ENCODE results near the gene AMOTL1. TPM values are rescaled to one million over a fixed set of nuclear protein-coding genes. Genes with fewer than 3 reads are reported as not detected.

AMOTL1 gene
- total and polyA plus RNA-seq, 2 donors (not counting 3 experiments of a cell fraction or from before 2014, with no cell fraction given): 12.5 to 37.8 TPM

DNA sequence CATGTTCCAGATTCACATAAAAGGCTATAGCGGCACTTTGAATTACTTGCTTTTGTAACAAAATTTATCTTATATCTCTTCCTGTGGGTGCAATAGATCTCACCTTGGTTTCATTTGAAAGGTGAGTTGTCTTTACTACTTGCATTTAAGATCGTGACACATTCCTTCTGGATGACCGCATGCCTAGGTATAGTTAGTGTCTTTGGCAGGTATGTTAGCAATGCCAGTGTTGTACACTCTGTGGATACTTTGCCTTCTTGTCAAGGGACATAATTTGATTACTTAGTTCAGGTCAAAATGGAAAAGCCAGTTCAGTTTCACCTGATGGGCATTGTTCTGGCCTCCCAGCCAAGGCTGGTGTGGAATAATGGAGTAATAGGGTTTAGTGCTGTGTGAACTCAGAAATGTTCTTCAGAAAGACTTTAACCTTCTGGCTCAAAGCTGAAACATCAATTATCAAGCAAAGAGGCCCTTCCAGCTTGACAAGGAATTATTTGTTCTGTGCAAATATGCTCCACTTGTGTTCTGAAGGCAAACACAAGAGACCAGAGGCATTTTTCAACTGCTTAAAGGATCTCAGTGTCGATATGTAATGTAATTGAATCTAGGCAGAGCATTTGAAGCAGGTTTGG lies 64.6 kb downstream of the AMOTL1 start:
- Histone ChIP-seq H3K4me2 (ENCODE audit: insufficient read depth, low read length) (no peak overlapping the region), H3K9me3 (replicated peaks; ENCODE audit: control insufficient read depth, insufficient read depth, low read length) (no peaks in the 10 kb centered on the region), H2AFZ (ENCODE audit: low read depth, low read length) (no peak overlapping the region), H3K4me1 (ENCODE audit: control insufficient read depth, extremely low read depth, insufficient read depth, low read length) (peaks cover 11% of the 10 kb centered on the region), H3K9me1 (replicated peaks; ENCODE audit: control insufficient read depth, extremely low read depth, insufficient read depth, low read length) (no peaks in the 10 kb centered on the region), H3K36me3 (ENCODE audit: control insufficient read depth in 2 of 2, extremely low read depth in 1 of 2, insufficient read depth in 2 of 2, low read length in 2 of 2) (peaks cover 4 to 10% of the 10 kb centered on the region in 2 experiments), H3K9ac (replicated peaks; ENCODE audit: extremely low read depth, insufficient read depth, low read length) (no peak overlapping the region), H4K20me1 (replicated peaks; ENCODE audit: control insufficient read depth, extremely low read depth, insufficient read depth, low read length) (no peaks in the 10 kb centered on the region), H3K4me3 (replicated peaks in 1 of 3; ENCODE audit: insufficient read depth in 1 of 3, low read depth in 1 of 3, low read length in 3 of 3) (no peak overlapping the region), H3K79me2 (ENCODE audit: control insufficient read depth, insufficient read depth, low read length) (peaks cover 11% of the 10 kb centered on the region), H3K27ac (ENCODE audit: insufficient read depth, low read depth, low read length) (no peak overlapping the region), H3K27me3 (ENCODE audit: control insufficient read depth in 2 of 2, insufficient read depth in 2 of 2, low read length in 2 of 2) (no peaks in the 10 kb centered on the region)
- ChIA-PET POLR2A (no interaction called here), CTCF (interaction anchor here (0.9 to 1.0 kb wide), 2 partner anchors 15 to 41 kb away, joined by 3 read pairs; no protein-coding TSS in a partner anchor)
- dilution Hi-C loops (cut with MboI; ENCODE audit: extremely low pct_ligation_motif_present, low sequenced_read_pairs) (no loop called here), intact Hi-C loops (cut with micrococcal nuclease) (no loop called here)
- no peak for FAIRE-seq
- TF ChIP-seq JUN (IDR thresholded peaks at IDR 0.05; ENCODE audit: borderline replicate concordance, insufficient read depth, insufficient read length, low read depth) (no peak), POLR2A (IDR thresholded peaks at IDR 0.05; ENCODE audit: low read depth, low read length) (no peak), GATA2 (IDR thresholded peaks at IDR 0.05; ENCODE audit: insufficient read depth, insufficient read length, low read depth, low read length) (no peak), MYC (IDR thresholded peaks at IDR 0.05; ENCODE audit: low read depth, low read length) (no peak)
- TF ChIP-seq, protein P1, sequence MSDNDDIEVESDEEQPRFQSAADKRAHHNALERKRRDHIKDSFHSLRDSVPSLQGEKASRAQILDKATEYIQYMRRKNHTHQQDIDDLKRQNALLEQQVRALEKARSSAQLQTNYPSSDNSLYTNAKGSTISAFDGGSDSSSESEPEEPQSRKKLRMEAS (IDR thresholded peaks at IDR 0.05; ENCODE audit: insufficient read depth, insufficient read length): no peak
- no peak for DNase-seq (ENCODE audit: low read depth, low spot score)
- no TSS peak for BruUV-seq (replicated peaks)

- CTCF ChIA-PET: interaction anchor here (0.8 to 3.0 kb wide), 10 partner anchors 9 to 212 kb away, joined by 3 to 10 read pairs (median 5); no protein-coding TSS in a partner anchor
- no peaks in the 10 kb centered on the region for H3K27me3 ChIP-seq (ENCODE audit: control insufficient read depth in 2 of 2, insufficient read depth in 2 of 2, low read length in 2 of 2)
- BruUV-seq (replicated peaks): no TSS peak
- H3K4me2 ChIP-seq (ENCODE audit: insufficient read depth, low read length): peak overlapping the region; percentile 33
- H4K20me1 ChIP-seq (replicated peaks; ENCODE audit: control insufficient read depth, extremely low read depth, insufficient read depth, low read length): no peaks in the 10 kb centered on the region
- H2AFZ ChIP-seq (ENCODE audit: low read depth, low read length): no peak overlapping the region
- peak; percentile 32 for DNase-seq (ENCODE audit: low read depth, low spot score)
- peaks cover 9 to 13% of the 10 kb centered on the region in 2 experiments for H3K36me3 ChIP-seq (ENCODE audit: control insufficient read depth in 2 of 2, extremely low read depth in 1 of 2, insufficient read depth in 2 of 2, low read length in 2 of 2)
- no peak overlapping the region for H3K27ac ChIP-seq (ENCODE audit: insufficient read depth, low read depth, low read length)
- H3K9me3 ChIP-seq (replicated peaks; ENCODE audit: control insufficient read depth, insufficient read depth, low read length): no peaks in the 10 kb centered on the region
- no peak for FAIRE-seq
- no peak overlapping the region for H3K9ac ChIP-seq (replicated peaks; ENCODE audit: extremely low read depth, insufficient read depth, low read length)
- H3K4me3 ChIP-seq (replicated peaks in 1 of 3; ENCODE audit: insufficient read depth in 1 of 3, low read depth in 1 of 3, low read length in 3 of 3): no peak overlapping the region
- POLR2A ChIA-PET: interaction anchor here (1.0 kb wide), 1 partner anchor 25 kb away, joined by 3 read pairs; no protein-coding TSS in a partner anchor
- H3K4me1 ChIP-seq (ENCODE audit: control insufficient read depth, extremely low read depth, insufficient read depth, low read length): peaks cover 11% of the 10 kb centered on the region
- peaks cover 11% of the 10 kb centered on the region for H3K79me2 ChIP-seq (ENCODE audit: control insufficient read depth, insufficient read depth, low read length)
- no peaks in the 10 kb centered on the region for H3K9me1 ChIP-seq (replicated peaks; ENCODE audit: control insufficient read depth, extremely low read depth, insufficient read depth, low read length)
- dilution Hi-C loops (cut with MboI; ENCODE audit: extremely low pct_ligation_motif_present, low sequenced_read_pairs): no loop called here
- TF ChIP-seq GATA2 (IDR thresholded peaks at IDR 0.05; ENCODE audit: insufficient read depth, insufficient read length, low read depth, low read length) (no peak), POLR2AphosphoS5 (IDR thresholded peaks at IDR 0.05; ENCODE audit: insufficient read depth, low read depth, low read length) (no peak), MYC (IDR thresholded peaks at IDR 0.05; ENCODE audit: low read depth, low read length) (no peak), JUN (IDR thresholded peaks at IDR 0.05; ENCODE audit: borderline replicate concordance, insufficient read depth, insufficient read length, low read depth) (no peak), FOS (IDR thresholded peaks at IDR 0.05; ENCODE audit: borderline replicate concordance, insufficient read depth, low read length) (no peak), EZH2 (IDR thresholded peaks at IDR 0.05; ENCODE audit: borderline replicate concordance, low read depth, low read length, severe bottlenecking) (no peak), POLR2A (IDR thresholded peaks at IDR 0.05; ENCODE audit: low read depth, low read length) (no peak), CTCF (IDR thresholded peaks at IDR 0.05; ENCODE audit: extremely low read depth in 1 of 2, insufficient read depth in 1 of 2, low read depth in 1 of 2, low read length in 2 of 2) (no peak)
- TF ChIP-seq, protein P1 (IDR thresholded peaks at IDR 0.05; ENCODE audit: insufficient read depth, insufficient read length): no peak
- intact Hi-C loops (cut with micrococcal nuclease): loop anchor here (1.0 kb wide), 1 partner anchor 212 kb away; no protein-coding TSS in a partner anchor
These were observed 66.9 kb downstream of the AMOTL1 start for GRCh38 chr11:94834911-94835593.

All from endothelial cell of umbilical vein (primary cell).